ENCODE measurements around the gene ETFDH. TPM values are rescaled to one million over a fixed set of nuclear protein-coding genes. Genes with fewer than 3 reads are reported as not detected.

ETFDH gene
- total and polyA plus RNA-seq, 9 of the 15 experiments (the other 6 are each of a cell fraction or from before 2014, with no cell fraction given), result 14.6 to 33.6 (median 25.9) TPM

- TF ChIP-seq, protein P1, sequence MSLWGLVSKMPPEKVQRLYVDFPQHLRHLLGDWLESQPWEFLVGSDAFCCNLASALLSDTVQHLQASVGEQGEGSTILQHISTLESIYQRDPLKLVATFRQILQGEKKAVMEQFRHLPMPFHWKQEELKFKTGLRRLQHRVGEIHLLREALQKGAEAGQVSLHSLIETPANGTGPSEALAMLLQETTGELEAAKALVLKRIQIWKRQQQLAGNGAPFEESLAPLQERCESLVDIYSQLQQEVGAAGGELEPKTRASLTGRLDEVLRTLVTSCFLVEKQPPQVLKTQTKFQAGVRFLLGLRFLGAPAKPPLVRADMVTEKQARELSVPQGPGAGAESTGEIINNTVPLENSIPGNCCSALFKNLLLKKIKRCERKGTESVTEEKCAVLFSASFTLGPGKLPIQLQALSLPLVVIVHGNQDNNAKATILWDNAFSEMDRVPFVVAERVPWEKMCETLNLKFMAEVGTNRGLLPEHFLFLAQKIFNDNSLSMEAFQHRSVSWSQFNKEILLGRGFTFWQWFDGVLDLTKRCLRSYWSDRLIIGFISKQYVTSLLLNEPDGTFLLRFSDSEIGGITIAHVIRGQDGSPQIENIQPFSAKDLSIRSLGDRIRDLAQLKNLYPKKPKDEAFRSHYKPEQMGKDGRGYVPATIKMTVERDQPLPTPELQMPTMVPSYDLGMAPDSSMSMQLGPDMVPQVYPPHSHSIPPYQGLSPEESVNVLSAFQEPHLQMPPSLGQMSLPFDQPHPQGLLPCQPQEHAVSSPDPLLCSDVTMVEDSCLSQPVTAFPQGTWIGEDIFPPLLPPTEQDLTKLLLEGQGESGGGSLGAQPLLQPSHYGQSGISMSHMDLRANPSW (CRISPR knock-in tag; IDR thresholded peaks at IDR 0.05), result no peak
- TF ChIP-seq SMAD2 (IDR thresholded peaks at IDR 0.05; ENCODE audit: low read depth, low read length), result no peak
- peak; percentile 97 for TF ChIP-seq L3MBTL2 (IDR thresholded peaks at IDR 0.05)
- no peak for TF ChIP-seq PHB2 (IDR thresholded peaks at IDR 0.05; ENCODE audit: low read depth)
- TF ChIP-seq CCAR2 (IDR thresholded peaks at IDR 0.05; ENCODE audit: low read depth, low read length), result no peak
- TF ChIP-seq MLX (CRISPR knock-in tag; conservative IDR thresholded peaks at IDR 0.05), result no peak
- TF ChIP-seq CAMTA2 (CRISPR knock-in tag; conservative IDR thresholded peaks at IDR 0.05), result no peak
- no peak for TF ChIP-seq RFX7 (CRISPR knock-in tag; IDR thresholded peaks at IDR 0.05)
- no peak for TF ChIP-seq BRF2 (IDR thresholded peaks at IDR 0.05; ENCODE audit: borderline replicate concordance, insufficient read depth, insufficient read length)
- no peak for TF ChIP-seq THAP7 (CRISPR knock-in tag; IDR thresholded peaks at IDR 0.05)
- TF ChIP-seq, protein P2, sequence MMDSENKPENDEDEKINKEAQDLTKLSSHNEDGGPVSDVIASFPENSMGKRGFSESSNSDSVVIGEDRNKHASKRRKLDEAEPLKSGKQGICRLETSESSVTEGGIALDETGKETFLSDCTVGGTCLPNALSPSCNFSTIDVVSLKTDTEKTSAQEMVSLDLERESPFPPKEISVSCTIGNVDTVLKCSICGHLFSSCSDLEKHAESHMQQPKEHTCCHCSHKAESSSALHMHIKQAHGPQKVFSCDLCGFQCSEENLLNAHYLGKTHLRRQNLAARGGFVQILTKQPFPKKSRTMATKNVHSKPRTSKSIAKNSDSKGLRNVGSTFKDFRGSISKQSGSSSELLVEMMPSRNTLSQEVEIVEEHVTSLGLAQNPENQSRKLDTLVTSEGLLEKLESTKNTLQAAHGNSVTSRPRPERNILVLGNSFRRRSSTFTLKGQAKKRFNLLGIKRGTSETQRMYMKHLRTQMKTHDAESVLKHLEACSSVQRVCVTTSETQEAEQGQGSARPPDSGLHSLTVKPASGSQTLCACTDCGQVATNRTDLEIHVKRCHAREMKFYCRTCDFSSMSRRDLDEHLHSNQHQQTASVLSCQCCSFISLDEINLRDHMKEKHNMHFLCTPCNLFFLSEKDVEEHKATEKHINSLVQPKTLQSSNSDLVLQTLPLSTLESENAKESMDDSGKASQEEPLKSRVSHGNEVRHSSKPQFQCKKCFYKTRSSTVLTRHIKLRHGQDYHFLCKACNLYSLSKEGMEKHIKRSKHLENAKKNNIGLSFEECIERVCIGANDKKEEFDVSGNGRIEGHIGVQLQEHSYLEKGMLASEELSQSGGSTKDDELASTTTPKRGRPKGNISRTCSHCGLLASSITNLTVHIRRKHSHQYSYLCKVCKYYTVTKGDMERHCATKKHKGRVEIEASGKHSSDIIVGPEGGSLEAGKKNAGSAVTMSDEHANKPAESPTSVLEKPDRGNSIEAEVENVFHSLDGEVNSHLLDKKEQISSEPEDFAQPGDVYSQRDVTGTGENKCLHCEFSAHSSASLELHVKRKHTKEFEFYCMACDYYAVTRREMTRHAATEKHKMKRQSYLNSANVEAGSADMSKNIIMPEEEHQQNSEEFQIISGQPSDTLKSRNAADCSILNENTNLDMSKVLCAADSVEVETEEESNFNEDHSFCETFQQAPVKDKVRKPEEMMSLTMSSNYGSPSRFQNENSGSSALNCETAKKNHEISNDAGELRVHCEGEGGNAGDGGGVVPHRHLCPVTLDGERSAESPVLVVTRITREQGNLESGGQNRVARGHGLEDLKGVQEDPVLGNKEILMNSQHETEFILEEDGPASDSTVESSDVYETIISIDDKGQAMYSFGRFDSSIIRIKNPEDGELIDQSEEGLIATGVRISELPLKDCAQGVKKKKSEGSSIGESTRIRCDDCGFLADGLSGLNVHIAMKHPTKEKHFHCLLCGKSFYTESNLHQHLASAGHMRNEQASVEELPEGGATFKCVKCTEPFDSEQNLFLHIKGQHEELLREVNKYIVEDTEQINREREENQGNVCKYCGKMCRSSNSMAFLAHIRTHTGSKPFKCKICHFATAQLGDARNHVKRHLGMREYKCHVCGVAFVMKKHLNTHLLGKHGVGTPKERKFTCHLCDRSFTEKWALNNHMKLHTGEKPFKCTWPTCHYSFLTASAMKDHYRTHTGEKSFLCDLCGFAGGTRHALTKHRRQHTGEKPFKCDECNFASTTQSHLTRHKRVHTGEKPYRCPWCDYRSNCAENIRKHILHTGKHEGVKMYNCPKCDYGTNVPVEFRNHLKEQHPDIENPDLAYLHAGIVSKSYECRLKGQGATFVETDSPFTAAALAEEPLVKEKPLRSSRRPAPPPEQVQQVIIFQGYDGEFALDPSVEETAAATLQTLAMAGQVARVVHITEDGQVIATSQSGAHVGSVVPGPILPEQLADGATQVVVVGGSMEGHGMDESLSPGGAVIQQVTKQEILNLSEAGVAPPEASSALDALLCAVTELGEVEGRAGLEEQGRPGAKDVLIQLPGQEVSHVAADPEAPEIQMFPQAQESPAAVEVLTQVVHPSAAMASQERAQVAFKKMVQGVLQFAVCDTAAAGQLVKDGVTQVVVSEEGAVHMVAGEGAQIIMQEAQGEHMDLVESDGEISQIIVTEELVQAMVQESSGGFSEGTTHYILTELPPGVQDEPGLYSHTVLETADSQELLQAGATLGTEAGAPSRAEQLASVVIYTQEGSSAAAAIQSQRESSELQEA (IDR thresholded peaks at IDR 0.05; ENCODE audit: low read depth), result no peak
Observed at GRCh38 chr4:158722917-158723793, 51.1 kb downstream of the ETFDH start, which contains the start of gene PPID (continued).

Data from K562 (cell line).